ENCODE data around the gene GHR. TPM values are rescaled to one million over a fixed set of nuclear protein-coding genes. Genes with fewer than 3 reads are reported as not detected.

The GHR gene
- polyA plus RNA-seq, 1 donor (not counting 4 experiments of a cell fraction or from before 2014, with no cell fraction given): 1.8 TPM

GRCh38 chr5:42422656-42423280, 471 bp upstream of the GHR start:
- FAIRE-seq: no peak
- no peak overlapping the region for H3K27ac ChIP-seq (ENCODE audit: control insufficient read depth, insufficient read depth, low read length)
- no peak for TF ChIP-seq EZH2 (IDR thresholded peaks at IDR 0.05; ENCODE audit: low read length)
- TF ChIP-seq, protein P1, sequence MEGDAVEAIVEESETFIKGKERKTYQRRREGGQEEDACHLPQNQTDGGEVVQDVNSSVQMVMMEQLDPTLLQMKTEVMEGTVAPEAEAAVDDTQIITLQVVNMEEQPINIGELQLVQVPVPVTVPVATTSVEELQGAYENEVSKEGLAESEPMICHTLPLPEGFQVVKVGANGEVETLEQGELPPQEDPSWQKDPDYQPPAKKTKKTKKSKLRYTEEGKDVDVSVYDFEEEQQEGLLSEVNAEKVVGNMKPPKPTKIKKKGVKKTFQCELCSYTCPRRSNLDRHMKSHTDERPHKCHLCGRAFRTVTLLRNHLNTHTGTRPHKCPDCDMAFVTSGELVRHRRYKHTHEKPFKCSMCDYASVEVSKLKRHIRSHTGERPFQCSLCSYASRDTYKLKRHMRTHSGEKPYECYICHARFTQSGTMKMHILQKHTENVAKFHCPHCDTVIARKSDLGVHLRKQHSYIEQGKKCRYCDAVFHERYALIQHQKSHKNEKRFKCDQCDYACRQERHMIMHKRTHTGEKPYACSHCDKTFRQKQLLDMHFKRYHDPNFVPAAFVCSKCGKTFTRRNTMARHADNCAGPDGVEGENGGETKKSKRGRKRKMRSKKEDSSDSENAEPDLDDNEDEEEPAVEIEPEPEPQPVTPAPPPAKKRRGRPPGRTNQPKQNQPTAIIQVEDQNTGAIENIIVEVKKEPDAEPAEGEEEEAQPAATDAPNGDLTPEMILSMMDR (optimal IDR thresholded peaks at IDR 0.05 in 1 of 3, IDR thresholded peaks at IDR 0.05 in 1 of 3, conservative IDR thresholded peaks at IDR 0.05 in 1 of 3; ENCODE audit: extremely low read depth in 1 of 3, insufficient read depth in 2 of 3, low read length in 3 of 3): no peak
- peaks cover 7% of the 10 kb centered on the region for H3K4me1 ChIP-seq (ENCODE audit: control insufficient read depth, extremely low read depth, insufficient read depth, low read length)
- peaks cover 2% of the 10 kb centered on the region for H3K27me3 ChIP-seq (ENCODE audit: control insufficient read depth, extremely low read depth, insufficient read depth, low read length)
- dilution Hi-C loops (cut with MboI; ENCODE audit: extremely low pct_ligation_motif_present, low sequenced_read_pairs): no loop called here
- no peaks in the 10 kb centered on the region for H4K20me1 ChIP-seq (ENCODE audit: control insufficient read depth, extremely low read depth, insufficient read depth, low read length)
- no peak for DNase-seq (ENCODE audit: low read depth, low spot score)
- peak overlapping the region; percentile 96 for H3K4me2 ChIP-seq (ENCODE audit: control insufficient read depth, extremely low read depth, insufficient read depth, low read depth, low read length)
- H3K79me2 ChIP-seq (ENCODE audit: control insufficient read depth, insufficient read depth, low read length): no peaks in the 10 kb centered on the region
- no peaks in the 10 kb centered on the region for H3K36me3 ChIP-seq (ENCODE audit: control insufficient read depth in 2 of 2, extremely low read depth in 1 of 2, insufficient read depth in 2 of 2, low read length in 2 of 2)
- H3K9me3 ChIP-seq (ENCODE audit: control insufficient read depth, low read depth, low read length): no peaks in the 10 kb centered on the region
- peak overlapping the region; percentile 99 for H2AFZ ChIP-seq (ENCODE audit: control insufficient read depth, low read length)
- peak overlapping the region; percentile 31 for H3K9ac ChIP-seq (ENCODE audit: control insufficient read depth, extremely low read depth, insufficient read depth, low read length)
- H3K4me3 ChIP-seq (ENCODE audit: control insufficient read depth in 2 of 3, extremely low read depth in 1 of 3, insufficient read depth in 2 of 3, low read depth in 1 of 3, low read length in 3 of 3): peak overlapping the region; percentile 57 to 74 (median 66)
- H3K9me1 ChIP-seq (ENCODE audit: control insufficient read depth, extremely low read depth, insufficient read depth, low read length): no peaks in the 10 kb centered on the region

GRCh38 chr5:42426016-42426415, 2.8 kb downstream of the GHR start:
- no peaks in the 10 kb centered on the region for H3K79me2 ChIP-seq (ENCODE audit: control insufficient read depth, insufficient read depth, low read length)
- no peak for DNase-seq (ENCODE audit: low read depth, low spot score)
- FAIRE-seq: no peak
- dilution Hi-C loops (cut with MboI; ENCODE audit: extremely low pct_ligation_motif_present, low sequenced_read_pairs): no loop called here
- no peaks in the 10 kb centered on the region for H3K9me1 ChIP-seq (ENCODE audit: control insufficient read depth, extremely low read depth, insufficient read depth, low read length)
- no peaks in the 10 kb centered on the region for H3K36me3 ChIP-seq (ENCODE audit: control insufficient read depth in 2 of 2, extremely low read depth in 1 of 2, insufficient read depth in 2 of 2, low read length in 2 of 2)
- H2AFZ ChIP-seq (ENCODE audit: control insufficient read depth, low read length): no peak overlapping the region
- H3K9ac ChIP-seq (ENCODE audit: control insufficient read depth, extremely low read depth, insufficient read depth, low read length): no peak overlapping the region
- no peaks in the 10 kb centered on the region for H3K9me3 ChIP-seq (ENCODE audit: control insufficient read depth, low read depth, low read length)
- no peak overlapping the region for H3K4me2 ChIP-seq (ENCODE audit: control insufficient read depth, extremely low read depth, insufficient read depth, low read depth, low read length)
- H3K4me3 ChIP-seq (ENCODE audit: control insufficient read depth in 2 of 3, extremely low read depth in 1 of 3, insufficient read depth in 2 of 3, low read depth in 1 of 3, low read length in 3 of 3): no peak overlapping the region
- no peak overlapping the region for H3K27ac ChIP-seq (ENCODE audit: control insufficient read depth, insufficient read depth, low read length)
- no peaks in the 10 kb centered on the region for H4K20me1 ChIP-seq (ENCODE audit: control insufficient read depth, extremely low read depth, insufficient read depth, low read length)
- peaks cover 2% of the 10 kb centered on the region for H3K27me3 ChIP-seq (ENCODE audit: control insufficient read depth, extremely low read depth, insufficient read depth, low read length)
- peaks cover 7% of the 10 kb centered on the region for H3K4me1 ChIP-seq (ENCODE audit: control insufficient read depth, extremely low read depth, insufficient read depth, low read length)
- TF ChIP-seq, protein P1 (optimal IDR thresholded peaks at IDR 0.05 in 1 of 3, IDR thresholded peaks at IDR 0.05 in 1 of 3, conservative IDR thresholded peaks at IDR 0.05 in 1 of 3; ENCODE audit: extremely low read depth in 1 of 3, insufficient read depth in 2 of 3, low read length in 3 of 3): no peak
